ENCODE data around the gene SMC3.
"Not testable (repeated sequence)": the region's sequence is repeated elsewhere in the genome, so short reads cannot be mapped to it uniquely, and the experiment has no call there.

SMC3 gene

DNA sequence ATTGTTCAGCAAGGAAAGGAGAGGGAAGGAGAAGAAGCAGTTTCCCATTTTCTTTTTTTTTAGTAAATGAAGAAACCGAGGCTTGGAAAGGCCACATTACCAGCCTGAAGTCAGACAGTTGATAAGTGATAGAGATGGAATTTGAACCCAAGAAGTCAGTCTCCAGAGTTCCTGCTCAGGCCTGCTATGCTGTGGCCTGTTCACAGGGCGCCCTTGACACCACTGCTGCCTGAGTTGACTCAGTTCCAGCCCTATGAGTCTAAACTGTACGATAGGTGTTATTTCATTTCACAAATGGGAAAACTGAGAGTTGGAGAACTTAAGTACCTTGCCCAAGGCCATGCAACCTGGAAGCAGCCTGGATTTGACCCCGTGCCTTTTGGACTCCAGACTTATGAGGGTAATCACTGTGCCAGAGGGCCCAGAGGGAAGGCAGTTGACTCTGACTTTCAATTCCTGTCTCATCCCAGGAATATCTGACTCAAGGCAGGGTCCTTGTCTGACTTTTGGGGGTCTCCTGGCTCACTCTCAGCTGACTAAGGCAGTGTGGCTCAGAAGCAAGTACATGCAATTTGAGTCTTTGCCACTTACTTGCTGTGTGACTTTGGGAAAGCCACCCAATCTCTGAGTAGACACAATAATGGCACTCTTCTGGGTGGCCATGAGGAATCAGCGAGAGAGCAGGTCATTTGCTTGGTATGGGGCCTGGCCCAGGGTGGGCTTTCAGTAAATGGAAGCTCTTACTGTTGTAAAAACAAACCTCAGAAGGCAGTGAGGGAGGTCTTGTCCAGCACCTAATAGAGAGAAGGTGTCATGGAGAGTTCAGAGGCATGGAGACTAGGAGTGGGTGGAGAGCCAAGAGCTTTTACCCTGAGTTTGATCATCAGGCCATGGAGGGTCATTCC lies 58.7 kb downstream of the SMC3 start:
- no peak for DNase-seq

DNA sequence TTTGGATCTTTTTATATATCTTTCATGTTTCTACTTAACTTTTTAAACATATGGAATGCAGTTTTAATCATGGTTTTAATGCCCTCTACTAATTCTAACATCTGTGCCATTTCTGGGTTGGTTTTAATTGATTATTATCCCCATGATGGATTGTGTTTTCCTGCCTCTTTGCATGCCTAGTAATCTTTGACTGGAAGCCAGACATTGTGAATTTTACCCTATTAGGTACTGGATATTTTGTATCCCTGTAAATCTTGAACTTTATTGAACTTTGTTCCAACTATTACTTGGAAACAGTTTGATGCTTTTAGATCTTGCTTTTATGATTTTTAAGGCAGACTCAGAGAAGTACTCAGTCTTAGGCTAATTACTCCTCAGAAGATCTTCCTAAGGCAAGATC lies 60.7 kb downstream of the SMC3 start:
- no peak for DNase-seq

DNA sequence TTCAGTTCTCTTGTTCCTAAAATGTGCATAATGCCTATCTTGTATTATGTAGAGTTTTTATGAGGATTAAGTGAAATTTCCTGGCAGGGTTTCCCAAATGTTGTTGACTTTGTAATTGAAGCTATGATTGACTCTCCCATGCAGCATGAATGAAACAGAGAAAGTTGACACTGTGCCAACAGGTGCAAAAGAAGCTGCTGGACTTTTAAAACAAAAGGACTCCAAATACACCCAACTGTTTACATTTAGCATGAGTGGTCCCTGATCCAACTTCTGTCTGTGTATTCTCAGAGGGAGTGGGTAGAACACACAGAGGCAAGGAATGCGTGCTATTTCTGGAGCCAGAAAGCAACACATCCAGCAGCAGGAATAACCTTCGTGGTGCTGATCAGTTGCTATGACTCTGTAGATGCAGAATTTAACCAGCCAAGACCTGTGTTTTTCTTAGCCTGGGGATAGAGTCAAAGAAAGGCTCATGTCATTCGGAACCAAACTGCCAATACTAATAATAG lies 62.2 kb downstream of the SMC3 start:
- DNase-seq: no peak

DNA sequence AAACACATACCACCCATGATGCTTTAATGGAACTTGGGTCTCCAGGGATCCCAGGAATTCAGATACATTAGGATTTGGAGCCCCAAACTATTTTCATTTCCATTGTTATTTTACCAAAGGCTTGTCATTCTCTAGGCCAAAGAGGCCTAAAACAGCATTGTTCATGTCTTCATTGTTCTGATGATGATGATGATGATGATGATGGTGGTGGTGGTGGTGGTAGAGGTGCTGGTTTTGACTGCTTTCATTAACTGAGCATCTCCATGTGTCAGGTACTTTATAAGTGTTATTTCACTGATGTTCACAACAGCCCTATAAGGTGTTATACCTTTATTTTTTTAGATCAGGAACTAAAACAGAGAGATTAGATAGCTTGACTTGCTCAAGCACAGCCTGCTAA lies 64.4 kb downstream of the SMC3 start:
- DNase-seq: no peak

DNA sequence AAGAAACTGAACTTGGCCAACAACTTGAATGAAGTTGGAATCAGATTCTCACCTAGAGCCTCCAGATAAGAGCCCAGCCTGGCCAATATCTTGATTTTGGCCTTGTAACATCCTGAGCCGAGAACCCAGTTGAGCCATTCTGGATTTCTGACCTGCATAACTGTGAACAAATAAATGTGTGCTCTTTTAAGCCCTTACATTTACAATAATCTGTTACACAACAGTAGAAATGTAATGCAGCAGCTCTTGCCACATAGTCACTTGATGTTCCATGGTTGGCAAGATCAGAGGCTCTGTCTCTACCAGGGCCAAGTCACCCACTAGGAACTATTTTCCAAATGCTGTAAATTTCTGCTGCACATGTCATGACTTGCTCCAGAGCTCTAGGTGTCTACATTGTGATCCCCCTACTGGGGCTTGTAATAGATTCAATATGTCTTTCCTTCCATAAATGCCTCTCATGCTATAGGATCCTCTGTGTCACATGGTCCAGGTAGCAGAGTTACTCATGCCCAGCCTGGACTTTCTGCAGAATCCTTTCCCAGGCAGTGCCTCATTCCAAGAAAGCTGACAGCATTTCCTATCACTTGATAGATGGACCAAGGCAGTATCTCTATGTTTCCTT lies 65.2 kb downstream of the SMC3 start:
- no peak for DNase-seq

DNA sequence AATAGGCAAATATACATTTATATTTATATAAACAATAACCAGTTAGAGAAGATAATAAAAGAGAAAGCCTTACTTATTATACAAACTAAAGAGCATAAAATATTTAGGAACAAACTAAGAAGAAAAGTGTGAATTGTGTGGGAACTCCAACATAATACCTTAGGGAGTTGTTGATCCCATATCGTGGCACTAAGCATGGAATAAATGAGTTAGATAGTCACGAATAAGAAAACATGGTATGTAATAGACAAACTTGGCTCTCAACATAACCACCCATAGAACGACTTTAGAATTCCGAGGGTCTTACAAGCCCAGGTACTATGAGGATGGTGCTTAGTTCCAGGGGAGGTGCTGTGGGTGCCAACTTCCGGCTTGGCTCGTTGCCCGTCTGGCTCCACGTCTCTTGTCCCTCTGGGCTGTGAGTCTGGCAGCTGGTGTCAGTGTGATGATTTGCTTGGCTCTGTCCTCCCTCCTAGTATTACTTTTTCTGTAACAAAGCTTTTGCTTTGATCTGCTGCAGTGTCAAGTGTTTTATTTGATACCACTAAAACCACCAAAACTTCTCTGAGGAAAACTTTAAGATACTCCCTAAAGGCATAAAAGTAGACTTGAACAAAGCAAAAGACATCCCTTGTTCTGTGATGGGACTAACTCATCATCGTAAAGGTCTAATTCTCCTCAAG lies 67.2 kb downstream of the SMC3 start:
- no peak for DNase-seq

DNA sequence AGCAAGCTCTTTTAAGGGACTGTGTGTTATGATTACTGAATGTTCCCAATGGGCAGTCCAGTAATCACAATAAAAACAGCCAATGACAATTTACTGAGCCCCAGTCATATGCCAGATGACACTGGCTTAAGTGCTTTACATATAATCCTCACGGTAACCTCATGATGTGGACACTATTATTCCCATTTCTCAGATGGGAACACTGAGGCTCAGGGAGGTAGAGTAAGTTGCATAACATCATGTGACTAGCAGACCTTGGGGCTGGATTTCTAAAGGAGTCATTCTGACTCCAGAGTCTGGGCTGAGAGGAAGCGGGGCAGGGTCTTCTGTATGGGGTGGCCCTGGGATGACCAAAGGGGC lies 69.1 kb downstream of the SMC3 start:
- no peak for DNase-seq

DNA sequence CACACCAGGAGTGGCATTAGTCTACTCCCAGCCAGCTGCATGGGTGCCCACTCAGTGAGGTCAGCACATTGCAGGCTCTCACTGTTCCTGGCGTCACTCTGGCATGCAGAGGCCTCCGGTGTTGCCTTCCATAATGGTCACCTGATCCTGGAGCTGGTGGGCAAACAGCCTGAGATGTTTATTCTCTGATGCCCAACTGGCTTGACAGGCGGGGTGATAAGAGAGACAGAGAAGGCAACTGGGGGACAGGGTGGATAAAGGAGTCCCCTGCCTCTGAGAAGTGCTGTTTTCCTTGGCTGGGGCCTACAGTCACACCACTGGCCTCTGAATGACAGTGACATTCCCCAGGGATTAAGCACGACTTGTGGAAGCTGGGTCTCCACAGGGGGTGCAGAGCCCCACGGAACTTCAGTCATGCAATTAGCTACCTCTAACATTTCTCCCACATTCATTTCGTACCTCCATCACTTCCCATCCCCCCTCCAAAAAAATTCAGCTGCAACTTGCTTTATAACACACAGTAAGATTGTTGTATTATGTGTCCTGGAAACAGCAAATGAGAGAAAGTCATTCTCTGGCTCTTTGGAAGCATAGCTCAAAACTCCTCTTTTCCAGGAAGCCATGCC lies 69.5 kb downstream of the SMC3 start:
- DNase-seq: no peak

DNA sequence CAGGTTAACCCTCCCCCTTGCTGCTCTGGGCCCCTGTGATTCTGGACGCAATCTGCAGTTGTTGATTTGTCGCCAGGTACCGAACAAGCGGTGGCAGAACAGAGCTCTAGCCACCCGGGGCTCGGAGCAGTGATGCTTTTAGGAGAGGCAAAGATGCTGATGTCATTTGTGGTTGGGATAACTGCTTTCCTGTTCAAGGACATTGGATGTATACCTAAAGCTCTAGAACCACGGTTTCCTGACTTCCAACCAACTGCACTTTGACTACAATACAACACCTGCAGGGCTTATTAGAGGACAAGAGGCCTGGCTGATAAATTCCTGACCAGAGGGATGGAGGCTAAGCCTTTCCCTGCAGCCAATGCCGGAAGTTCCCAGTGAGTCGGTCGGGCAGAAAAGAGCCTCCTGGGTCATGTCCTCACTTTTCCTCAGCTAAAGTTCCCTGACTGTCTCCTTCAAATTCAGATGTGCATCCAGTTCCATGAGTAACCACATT lies 70.1 kb downstream of the SMC3 start:
- no peak for DNase-seq

DNA sequence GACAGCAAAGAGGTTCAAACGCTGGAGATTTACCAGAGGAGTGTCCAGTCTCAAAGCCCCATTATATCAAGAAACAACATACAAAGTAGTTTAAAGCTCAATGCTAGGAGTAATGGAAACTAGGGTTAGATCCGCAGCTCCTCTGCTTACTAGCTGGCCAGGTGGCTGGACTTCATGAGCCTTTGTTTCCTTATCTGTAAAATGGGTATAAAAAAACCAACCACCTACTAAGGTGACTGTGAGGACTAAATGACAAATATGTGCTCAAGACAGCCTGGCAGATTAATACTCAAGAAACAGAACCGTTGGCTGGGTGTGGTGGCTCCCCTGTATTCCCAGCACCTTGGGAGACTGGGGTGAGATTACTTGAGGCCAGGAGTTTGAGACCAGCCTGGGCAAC lies 70.8 kb downstream of the SMC3 start:
- DNase-seq: no peak

DNA sequence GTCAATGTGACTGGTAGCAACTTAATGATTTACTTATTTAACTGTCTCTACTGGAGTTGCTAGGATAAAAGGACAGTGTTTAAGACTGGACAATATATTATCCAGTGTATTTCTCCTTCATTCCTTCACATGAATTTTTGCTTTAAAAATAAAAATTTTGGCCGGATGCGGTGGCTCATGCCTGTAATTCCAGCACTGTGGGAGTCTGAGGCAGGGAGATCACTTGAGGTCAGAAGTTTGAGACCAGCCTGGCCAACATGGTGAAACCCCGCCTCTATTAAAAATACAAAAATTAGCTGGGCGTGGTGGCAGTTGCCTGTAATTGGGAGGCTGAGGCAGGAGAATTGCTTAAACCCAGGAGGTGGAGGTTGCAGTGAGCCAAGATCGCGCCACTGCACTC lies 71.6 kb downstream of the SMC3 start:
- DNase-seq: not testable (repeated sequence)

DNA sequence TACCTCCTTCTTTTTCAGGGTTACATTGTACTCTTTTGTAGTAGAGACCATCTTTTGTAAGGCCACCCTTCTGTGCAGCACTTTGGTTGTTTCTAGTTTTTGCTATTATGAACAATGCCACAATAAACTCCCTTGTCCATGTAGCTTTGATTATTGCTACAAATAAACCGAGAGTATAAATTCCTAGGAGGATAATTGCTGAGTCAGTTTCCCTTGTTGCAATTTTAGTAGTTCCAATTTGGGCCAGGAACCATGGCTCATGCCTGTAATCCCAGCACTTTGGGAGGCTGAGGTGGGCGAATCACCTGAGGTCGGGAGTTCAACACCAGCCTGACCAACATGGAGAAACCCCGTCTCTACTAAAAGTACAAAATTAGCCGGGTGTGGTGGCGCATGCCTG lies 72.4 kb downstream of the SMC3 start:
- not testable (repeated sequence) for DNase-seq

DNA sequence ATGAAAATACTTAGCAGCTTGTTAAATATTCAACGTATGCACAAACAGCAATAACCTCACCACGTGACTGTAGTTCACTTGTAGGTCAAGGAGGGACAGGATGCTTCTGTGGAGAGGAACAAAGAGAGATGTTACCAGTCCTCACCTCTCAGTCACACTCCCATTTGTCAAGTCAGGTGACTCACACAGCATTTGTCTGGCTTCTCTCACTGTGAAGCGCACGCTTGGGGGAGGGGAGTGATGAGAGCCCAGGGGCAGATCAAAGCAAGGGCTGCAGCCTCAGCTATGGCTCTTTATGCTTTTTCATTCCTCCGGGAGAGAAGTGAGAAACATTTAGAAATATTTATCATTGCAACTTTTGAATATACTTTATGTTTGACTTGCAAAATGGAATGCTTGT lies 73.8 kb downstream of the SMC3 start:
- DNase-seq: peak; percentile 68

DNA sequence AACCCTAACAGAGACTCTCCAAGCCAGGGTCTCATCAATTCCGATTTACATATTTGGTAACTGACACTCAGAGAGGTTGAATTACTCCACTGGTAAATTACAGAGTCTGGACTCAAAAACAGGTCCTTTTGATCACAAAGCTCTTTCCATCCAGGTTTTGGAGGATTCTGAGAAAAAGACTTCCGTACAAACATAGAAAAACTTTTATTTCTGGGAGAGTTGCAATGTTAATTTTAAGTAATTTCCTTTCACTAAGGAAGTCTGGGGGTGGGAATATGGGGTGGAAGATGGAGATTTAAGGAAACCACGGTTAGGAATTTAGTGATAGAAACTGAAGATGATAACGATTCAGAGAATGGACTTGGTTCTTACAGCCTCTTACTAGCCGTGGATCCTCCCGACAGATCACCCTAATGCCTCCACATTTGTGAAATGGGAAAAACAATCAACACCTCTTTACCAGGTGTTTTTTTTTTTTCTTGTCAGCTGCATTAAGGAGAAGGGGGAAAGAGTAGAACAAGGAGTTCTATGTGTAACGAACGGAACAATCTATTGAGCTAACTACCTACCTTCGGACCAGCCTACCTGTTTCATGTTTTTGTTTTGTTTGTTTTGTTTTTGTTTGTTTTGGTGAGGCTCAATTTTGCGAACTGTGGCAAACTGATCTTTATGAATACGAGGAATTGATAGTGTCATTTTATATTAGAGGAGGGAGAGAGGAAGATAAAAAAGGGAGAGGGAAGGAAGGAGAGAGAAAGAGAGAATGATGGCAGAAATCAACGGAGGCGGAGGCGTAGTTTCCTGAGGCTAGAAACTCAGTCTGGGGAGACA lies 74.9 kb downstream of the SMC3 start:
- peak; percentile 28 for DNase-seq

DNA sequence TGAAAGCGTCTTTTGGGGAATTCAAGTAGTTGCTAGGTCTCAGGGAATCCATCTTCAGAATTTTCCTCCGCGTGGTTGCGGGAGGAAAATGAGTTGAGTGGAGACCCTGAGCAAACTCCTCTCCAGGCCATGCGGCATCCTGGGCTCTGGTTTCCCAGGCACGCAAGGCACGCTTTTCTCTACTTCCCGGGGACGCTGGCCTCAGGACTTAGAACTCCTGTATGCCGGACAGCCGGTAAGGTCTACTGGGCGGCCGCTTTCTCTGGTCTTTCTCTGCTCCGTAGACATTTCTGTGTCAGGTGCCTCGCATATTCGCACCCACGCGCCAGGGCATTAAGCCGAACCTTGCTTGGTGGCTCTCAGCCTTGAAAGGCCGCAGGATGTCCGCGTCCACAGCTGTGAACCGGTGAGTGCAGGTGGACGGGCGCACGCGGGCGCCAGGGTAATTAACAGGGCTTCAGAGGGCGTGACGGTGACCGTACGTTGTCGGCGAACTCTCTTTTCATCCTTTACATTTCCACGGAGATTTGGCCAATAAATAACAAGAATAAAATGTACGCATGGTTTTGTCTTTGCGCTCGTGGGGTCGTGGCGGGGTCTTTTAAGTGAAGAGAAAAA lies 75.6 kb downstream of the SMC3 start:
- peak; percentile 30 for DNase-seq

DNA sequence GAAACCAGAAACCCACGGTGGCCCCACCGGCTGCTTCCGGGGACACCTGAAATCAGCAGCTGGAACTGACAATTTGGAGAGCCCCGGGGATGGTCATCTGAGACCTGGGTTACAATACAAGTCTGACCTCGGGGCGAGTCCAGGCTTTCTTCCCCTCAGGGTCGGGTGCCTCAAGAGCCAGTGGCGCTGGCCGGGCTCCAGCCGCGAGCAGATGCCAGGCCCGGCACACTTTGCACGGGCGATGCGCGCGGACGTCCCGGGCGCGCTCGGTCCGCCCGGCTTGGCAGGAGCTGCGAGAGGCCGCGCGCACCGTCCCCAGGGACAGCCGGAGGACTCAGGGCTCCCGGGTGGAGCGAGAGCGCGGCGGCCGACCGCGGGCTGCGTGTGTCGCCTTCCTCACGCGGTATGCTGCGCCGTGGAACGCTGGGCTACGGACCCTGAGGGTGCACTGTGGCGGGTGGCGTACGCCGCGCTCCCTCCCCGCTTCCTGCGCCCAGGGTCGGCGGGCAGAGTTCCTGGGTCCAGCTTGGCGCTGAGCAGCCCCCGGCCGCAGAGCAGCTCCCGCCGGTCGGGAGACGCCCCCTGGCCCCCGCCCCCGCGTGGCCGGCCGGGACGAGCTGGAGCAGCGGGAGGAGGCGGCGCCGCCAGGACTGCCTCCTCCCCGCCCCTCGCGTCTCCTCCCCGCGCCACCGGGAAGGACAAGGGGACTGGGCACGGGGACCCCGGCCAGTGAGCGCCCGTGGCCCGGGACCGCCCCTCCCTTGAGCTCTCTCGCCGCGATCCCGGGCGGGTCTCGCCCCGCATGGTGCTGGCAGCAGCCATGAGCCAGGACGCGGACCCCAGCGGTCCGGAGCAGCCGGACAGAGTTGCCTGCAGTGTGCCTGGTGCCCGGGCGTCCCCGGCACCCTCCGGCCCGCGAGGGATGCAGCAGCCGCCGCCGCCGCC lies 76.4 kb downstream of the SMC3 start, which contains the start of gene RBM20:
Gene RBM20 (plus strand): TSS at position 684 of the 945 bp plus-strand sequence. CDS start 119 bp downstream, at position 803.
- DNase-seq: peak; percentile 33

DNA sequence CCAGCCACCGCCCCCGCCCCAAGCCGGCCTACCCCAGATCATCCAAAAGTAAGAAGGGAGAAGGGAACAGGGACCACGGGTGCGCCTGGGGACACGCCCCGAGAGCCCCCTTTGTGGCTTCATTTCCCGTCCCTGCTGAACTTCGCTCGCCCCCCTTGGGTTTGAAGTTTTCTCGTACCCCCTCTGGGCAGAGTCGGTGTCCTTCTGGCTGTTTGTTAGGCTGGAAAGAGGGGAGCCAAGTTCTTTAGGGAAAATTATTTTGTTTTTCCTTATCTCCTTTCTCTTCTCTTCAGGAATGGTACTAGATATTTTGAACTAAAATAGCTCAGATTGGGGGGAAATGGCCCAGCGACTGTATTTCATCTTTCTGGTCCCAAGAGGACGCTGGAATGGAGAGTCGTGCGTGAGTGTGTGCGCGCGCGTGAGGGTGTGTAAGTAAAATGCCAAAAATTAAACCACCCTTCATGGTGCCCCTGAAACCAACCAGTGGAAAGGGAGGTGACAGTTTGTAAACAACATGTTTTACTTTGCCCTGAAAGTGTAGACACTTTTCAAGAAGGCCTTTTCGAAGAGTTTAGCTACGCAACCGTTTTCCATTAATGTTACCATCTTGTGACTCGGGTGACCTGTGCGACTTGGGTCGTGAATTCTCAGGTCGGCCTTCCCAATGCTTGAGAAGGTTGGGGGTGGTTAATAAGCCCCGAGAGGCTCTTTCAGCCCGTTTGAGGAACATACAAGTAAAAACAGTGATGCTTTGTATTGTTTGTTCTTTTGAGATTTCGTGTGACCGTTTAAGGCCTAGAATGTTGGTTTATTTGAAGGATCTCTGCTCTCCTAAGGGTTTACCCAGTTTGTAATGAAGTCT lies 77.3 kb downstream of the SMC3 start:
- DNase-seq: peak; percentile 38

DNA sequence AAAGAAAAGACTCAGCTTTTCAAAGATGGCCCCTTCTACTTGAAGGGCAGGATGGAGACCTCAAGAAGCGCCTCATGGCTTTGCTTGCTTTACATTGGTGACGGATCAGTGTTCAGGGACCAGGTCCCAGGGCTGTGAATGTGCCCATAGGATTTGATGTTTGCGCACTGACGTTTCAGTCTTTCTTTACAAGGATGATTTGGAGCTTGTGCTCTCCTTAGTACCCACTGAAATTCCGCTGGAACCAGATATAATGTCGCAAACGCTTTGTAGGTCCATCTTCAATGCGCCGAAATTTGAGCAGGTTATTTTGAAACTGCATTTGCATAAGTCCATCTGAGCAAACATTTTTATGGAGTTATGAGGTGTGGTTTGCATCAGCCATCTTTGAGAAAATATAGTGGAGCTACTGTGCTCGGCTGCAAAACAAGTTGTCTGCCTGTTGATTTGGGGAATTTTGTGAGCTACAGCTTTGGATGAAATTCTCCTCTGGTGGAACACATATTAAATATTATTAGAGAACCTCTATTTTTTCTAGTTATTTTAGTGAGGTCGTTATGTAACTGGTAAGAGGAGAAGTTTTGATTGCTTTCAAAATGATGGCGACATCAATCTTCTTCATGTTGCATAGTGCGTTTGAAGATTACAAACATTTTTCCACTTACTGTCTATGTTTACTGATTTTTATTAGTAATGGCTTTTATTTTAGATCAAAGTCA lies 79.1 kb downstream of the SMC3 start:
- DNase-seq: peak; percentile 93

DNA sequence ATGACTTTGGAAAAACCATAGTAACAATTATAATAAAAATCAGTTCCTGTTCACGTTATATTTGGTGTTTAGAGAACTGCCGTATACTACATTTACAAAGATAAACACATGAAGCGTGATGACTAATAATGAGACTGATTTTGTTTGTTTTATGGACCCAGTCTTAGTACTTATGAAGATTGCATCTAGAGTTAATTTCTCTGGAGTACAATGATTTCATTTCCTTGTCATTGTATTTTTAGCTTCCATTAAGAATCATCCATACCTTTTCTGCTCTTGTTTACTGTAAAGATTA lies 79.6 kb downstream of the SMC3 start:
- DNase-seq: no peak

Data from NCI-H526 treated with DMSO at 0.1 percent for 48 hours (cell line).